K562 (cell line): ENCODE results near the gene TBC1D1. TPM values are rescaled to one million over a fixed set of nuclear protein-coding genes. Genes with fewer than 3 reads are reported as not detected.

ENCODE experiments used
- ATAC-seq: fragments of 200-7000 bp; cut with Tn5 transposase; 3 replicates; pipeline ENCODE4 v1.9.1; 2020; ENCODE audit warnings: moderate library complexity
- BruUV-seq: library from RNA; stranded (reverse); fragments of 400-500 nt; replicated peaks from 2 replicates; lab custom pipeline; 2021; lab: Mats Ljungman, UMichigan
- CTCF ChIA-PET: fragments of 300-600 bp; formaldehyde crosslinking; extraction: SDS; loops from one replicate; lab custom pipeline; 2021; ENCODE audit warnings: low intra/inter-chr PET ratio; lab: Yijun Ruan, JAX
- POLR2A ChIA-PET: fragments of 300-600, 350-650 bp; sonication (Branson Sonifier 250); formaldehyde crosslinking; extraction: SDS; loops from one replicate; lab custom pipeline; 2021; ENCODE audit warnings: antibody characterized with exemption, inconsistent platforms; lab: Yijun Ruan, JAX
- DNase-seq, 4 experiments: peaks; one replicate each; pipeline versions ENCODE4 v3.0.0 to v3.0.0-alpha.2; 2011 to 2018; ENCODE audit warnings: low spot score in 3 of 4, mixed read lengths in 3 of 4; ENCODE audit errors: extremely low read depth in 1 of 4
- FAIRE-seq: peaks from 2 replicates; lab custom pipeline; 2011; peaks lifted over from hg19 to GRCh38; lab: Jason Lieb, UNC
- H2AFZ ChIP-seq: 2 replicates; pipeline ENCODE4 v1.6.0; 2011; ENCODE audit warnings: low read depth, low read length, control low read depth, inconsistent platforms
- H3K27ac ChIP-seq: fragments of 200-600 bp; 3 replicates; pipeline ENCODE4 v1.8.0; 2011; ENCODE audit warnings: low read depth, mild to moderate bottlenecking, control low read depth, inconsistent platforms, low read length, moderate library complexity, mixed read lengths; ENCODE audit errors: extremely low read depth
- H3K27me3 ChIP-seq, 2 experiments: fragments of 300-600 bp in 1 of 2; 2 replicates in 1 of 2; 3 replicates in 1 of 2; pipeline versions ENCODE4 v1.6.0 to v1.8.0; 2011; ENCODE audit warnings: inconsistent platforms in 2 of 2, low read length in 2 of 2, mild to moderate bottlenecking in 1 of 2, mixed read lengths in 1 of 2, moderate library complexity in 1 of 2; ENCODE audit not compliant: control insufficient read depth in 2 of 2, insufficient read depth in 2 of 2
- H3K36me3 ChIP-seq: fragments of 300-600 bp; 3 replicates; pipeline ENCODE4 v1.8.0; 2011; ENCODE audit warnings: mild to moderate bottlenecking, low read length, inconsistent platforms; ENCODE audit not compliant: control insufficient read depth, insufficient read depth
- H3K4me1 ChIP-seq, 2 experiments: fragments of 200-600 bp in 1 of 2; replicated peaks in 1 of 2; 2 replicates in 1 of 2; 3 replicates in 1 of 2; pipeline versions ENCODE4 v1.5.1 to v1.8.0; 2011; ENCODE audit warnings: inconsistent platforms in 2 of 2, low read length in 2 of 2, mild to moderate bottlenecking in 1 of 2, mixed read lengths in 1 of 2, moderate library complexity in 1 of 2; ENCODE audit not compliant: control insufficient read depth in 2 of 2, insufficient read depth in 2 of 2
- H3K4me2 ChIP-seq: 2 replicates; pipeline ENCODE4 v1.6.1; 2011; ENCODE audit warnings: low read length, control low read depth, inconsistent platforms, mixed read lengths; ENCODE audit not compliant: insufficient read depth
- H3K4me3 ChIP-seq: fragments of 200-600 bp; sonication (generic), shearing (Covaris generic); 2 replicates; pipeline ENCODE4 v1.5.1; 2016; ENCODE audit warnings: control low read depth, inconsistent platforms
- H3K79me2 ChIP-seq: fragments of 200-600 bp; 3 replicates; pipeline ENCODE4 v1.8.0; 2011; ENCODE audit warnings: low read length, inconsistent platforms; ENCODE audit not compliant: control insufficient read depth, insufficient read depth
- H3K9ac ChIP-seq, 2 experiments: 2 replicates each; pipeline versions ENCODE4 v1.6.0 to v1.6.1; 2011; ENCODE audit warnings: low read depth in 2 of 2, low read length in 2 of 2, control low read depth in 1 of 2, inconsistent platforms in 1 of 2, mild to moderate bottlenecking in 1 of 2, mixed read lengths in 1 of 2; ENCODE audit not compliant: insufficient read depth in 1 of 2
- H3K9me1 ChIP-seq: one replicate; pipeline ENCODE4 v1.6.0; 2011; ENCODE audit warnings: inconsistent platforms, mild to moderate bottlenecking, low read length, moderate library complexity; ENCODE audit not compliant: control insufficient read depth, insufficient read depth
- H3K9me3 ChIP-seq: replicated peaks from 2 replicates; pipeline ENCODE4 v1.5.1; 2011; ENCODE audit warnings: low read depth, low read length, inconsistent platforms; ENCODE audit not compliant: control insufficient read depth, insufficient read depth
- H4K20me1 ChIP-seq: replicated peaks from 2 replicates; pipeline ENCODE4 v1.6.1; 2011; ENCODE audit warnings: low read length, inconsistent platforms, mixed read lengths; ENCODE audit not compliant: control insufficient read depth, insufficient read depth
- CBFA2T3 ChIP-seq: fragments of 450-650 bp; IDR thresholded peaks from 2 replicates; pipeline ENCODE4 v1.6.1; 2017
- DPF2 ChIP-seq: fragments of 450-650 bp; IDR thresholded peaks from 2 replicates; pipeline ENCODE4 v1.6.1; 2016
- JUN ChIP-seq, 2 experiments: sonication (generic) in 1 of 2; formaldehyde crosslinking in 1 of 2; IDR thresholded peaks; 2 replicates each; pipeline versions ENCODE4 v1.6.1 to v1.8.0; 2012 to 2022; ENCODE audit warnings: borderline replicate concordance in 2 of 2, mild to moderate bottlenecking in 2 of 2, improper control_type of control experiment in 1 of 2, low read depth in 1 of 2, low read length in 1 of 2, missing genetic modification reagents in 1 of 2
- POLR2AphosphoS5 ChIP-seq: IDR thresholded peaks from 2 replicates; pipeline ENCODE4 v1.6.1; 2011; ENCODE audit warnings: mild to moderate bottlenecking, low read depth, low read length, moderate library complexity; ENCODE audit not compliant: control insufficient read depth, insufficient read depth
- PTTG1 ChIP-seq: fragments of 450-650 bp; IDR thresholded peaks from 2 replicates; pipeline ENCODE4 v1.6.1; 2016; ENCODE audit warnings: low read depth, mild to moderate bottlenecking, missing genetic modification characterization, missing compliant biosample characterization
- RFX1 ChIP-seq: fragments of 450-650 bp; IDR thresholded peaks from 2 replicates; pipeline ENCODE4 v1.6.1; 2016; ENCODE audit warnings: mild to moderate bottlenecking, moderate library complexity
- SOX6 ChIP-seq: fragments of 450-650 bp; IDR thresholded peaks from 2 replicates; pipeline ENCODE4 v1.6.1; 2014; ENCODE audit warnings: mild to moderate bottlenecking
- TAF15 ChIP-seq: fragments of 200-400 bp; formaldehyde crosslinking; IDR thresholded peaks from 2 replicates; pipeline ENCODE4 v1.6.1; 2017; ENCODE audit warnings: mild to moderate bottlenecking, low read depth, low read length, moderate library complexity
- ZNF239 ChIP-seq: fragments of 250-450 bp; sonication (Bioruptor Pico); IDR thresholded peaks from 2 replicates; pipeline ENCODE4 v1.4.0; 2020; ENCODE audit warnings: mild to moderate bottlenecking
- ZNF766 ChIP-seq: fragments of 200-800 bp; sonication (Bioruptor generic); conservative IDR thresholded peaks from 2 replicates; pipeline ENCODE4 v1.6.1; 2016; ENCODE audit warnings: missing genetic modification characterization, missing compliant biosample characterization
- WGBS: fragments of 100-300 bp; shearing (Covaris generic); methylation state at CpG from one replicate; pipeline ENCODE4 v1.1.6; 2016; ENCODE audit warnings: low coverage, mixed read lengths; ENCODE audit not compliant: insufficient coverage; ENCODE audit errors: missing lambda C conversion rate; 5-methylcytosine and 5-hydroxymethylcytosine counted together
- in situ Hi-C: fragments of 300-500 bp; cut with MboI; formaldehyde crosslinking; loops from 4 replicates; pipeline ENCODE4 v1.15.0; 2018; ENCODE audit warnings: inconsistent platforms, mixed read lengths
- intact Hi-C: fragments of 100-400 bp; cut with micrococcal nuclease; formaldehyde crosslinking; loops from 2 replicates; pipeline ENCODE4 v1.14.2; 2022
- polyA plus RNA-seq, 8 experiments: library from polyadenylated mRNA; depleted of rRNA in 4 of 8; stranded (reverse) in 5 of 8; unstranded in 3 of 8; fragments of >200 nt; fragmentation: Nextera tagmentation in 2 of 8; fragmentation: Illumina TruSeq in 1 of 8; extraction: Ambion mirVana in 2 of 8; extraction: Trizol in 1 of 8; gene quantifications; 2 replicates each; pipeline versions ENCODE4 v1.2.1 to v1.2.3, GENCODE V29; 2011 to 2014; ENCODE audit warnings: inconsistent platforms in 1 of 8, missing spikeins in 1 of 8
- total RNA-seq, 7 experiments: library from RNA; depleted of rRNA in 6 of 7; stranded (reverse); fragments of >200 nt in 6 of 7; fragmentation: Illumina TruSeq in 2 of 7; extraction: Trizol in 2 of 7; gene quantifications; 2 replicates each; pipeline versions ENCODE4 v1.2.1 to v1.2.3, GENCODE V29; 2011 to 2021; ENCODE audit warnings: low replicate concordance in 1 of 7
- TF ChIP-seq, protein P1 (sequence below): fragments of 450-650 bp; IDR thresholded peaks from 2 replicates; pipeline ENCODE4 v1.6.1; 2016; ENCODE audit warnings: low read depth
- TF ChIP-seq, protein P2 (sequence below): fragments of 200-800 bp; sonication (Bioruptor generic); IDR thresholded peaks from 2 replicates; pipeline ENCODE4 v1.6.1; 2017; ENCODE audit warnings: missing genetic modification characterization, missing compliant biosample characterization

The TBC1D1 gene
- total and polyA plus RNA-seq, 9 of the 15 experiments (the other 6 are each of a cell fraction or from before 2014, with no cell fraction given): 0.59 to 14.2 (median 8.8) TPM

DNA sequence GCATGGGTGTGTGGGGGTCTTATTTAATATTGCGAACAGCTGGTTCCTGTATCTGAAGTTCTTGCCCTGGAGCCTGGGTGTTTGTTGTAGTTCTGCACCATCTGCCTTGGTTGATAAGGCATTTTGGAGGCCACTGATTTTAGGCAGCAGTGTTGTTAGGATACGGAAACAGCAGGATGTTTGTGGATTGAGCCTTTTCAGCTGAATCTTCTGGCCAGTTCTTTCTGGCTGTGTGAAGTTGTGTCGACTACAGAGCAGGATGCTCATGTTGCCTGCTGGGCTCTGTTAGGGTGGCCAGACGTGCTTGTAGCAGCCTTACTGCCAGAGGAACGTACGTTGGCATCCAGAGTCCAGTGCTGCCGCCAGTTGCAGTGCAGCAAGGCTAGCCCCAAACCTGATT is 203.5 kb downstream of the TBC1D1 start:
- H3K27me3 ChIP-seq: peaks cover 0 to 4% of the 10 kb centered on the region in 2 experiments; a peak in 1 of 5 replicates
- FAIRE-seq (peak; percentile 68), ATAC-seq (no peak), DNase-seq (peak in 2 of 4 experiments; percentile 13 to 43)
- in situ Hi-C loops (no loop called here), intact Hi-C loops (no loop called here)
- no peaks in the 10 kb centered on the region; a peak in 1 of 5 replicates for H3K4me1 ChIP-seq
- H3K27ac ChIP-seq: no peak overlapping the region; the same call in 2 of the 3 replicates
- no peaks in the 10 kb centered on the region for H3K36me3 ChIP-seq
- H3K4me2 ChIP-seq: no peak overlapping the region
- no peak overlapping the region for H3K9ac ChIP-seq
- H3K4me3 ChIP-seq: no peak overlapping the region
- BruUV-seq: no TSS peak
- no peaks in the 10 kb centered on the region for H3K9me3 ChIP-seq
- H4K20me1 ChIP-seq: 0 out of 2 replicates have a peak, but pooled peaks cover 3% of the 10 kb centered on the region
- 0% methylated on average over 7 of the region's 7 CpGs for WGBS
- H3K9me1 ChIP-seq: no peaks in the 10 kb centered on the region
- H2AFZ ChIP-seq: no peak overlapping the region
- ChIA-PET CTCF (no interaction called here), POLR2A (interaction anchor here (1.4 kb wide), 1 partner anchor 8 kb away, joined by 4 read pairs; no protein-coding TSS in a partner anchor)
- H3K79me2 ChIP-seq: no peaks in the 10 kb centered on the region
- 0 out of 2 replicates have a peak, but pooled peaks have one; percentile 27 for TF ChIP-seq POLR2AphosphoS5
- TF ChIP-seq, protein P1, sequence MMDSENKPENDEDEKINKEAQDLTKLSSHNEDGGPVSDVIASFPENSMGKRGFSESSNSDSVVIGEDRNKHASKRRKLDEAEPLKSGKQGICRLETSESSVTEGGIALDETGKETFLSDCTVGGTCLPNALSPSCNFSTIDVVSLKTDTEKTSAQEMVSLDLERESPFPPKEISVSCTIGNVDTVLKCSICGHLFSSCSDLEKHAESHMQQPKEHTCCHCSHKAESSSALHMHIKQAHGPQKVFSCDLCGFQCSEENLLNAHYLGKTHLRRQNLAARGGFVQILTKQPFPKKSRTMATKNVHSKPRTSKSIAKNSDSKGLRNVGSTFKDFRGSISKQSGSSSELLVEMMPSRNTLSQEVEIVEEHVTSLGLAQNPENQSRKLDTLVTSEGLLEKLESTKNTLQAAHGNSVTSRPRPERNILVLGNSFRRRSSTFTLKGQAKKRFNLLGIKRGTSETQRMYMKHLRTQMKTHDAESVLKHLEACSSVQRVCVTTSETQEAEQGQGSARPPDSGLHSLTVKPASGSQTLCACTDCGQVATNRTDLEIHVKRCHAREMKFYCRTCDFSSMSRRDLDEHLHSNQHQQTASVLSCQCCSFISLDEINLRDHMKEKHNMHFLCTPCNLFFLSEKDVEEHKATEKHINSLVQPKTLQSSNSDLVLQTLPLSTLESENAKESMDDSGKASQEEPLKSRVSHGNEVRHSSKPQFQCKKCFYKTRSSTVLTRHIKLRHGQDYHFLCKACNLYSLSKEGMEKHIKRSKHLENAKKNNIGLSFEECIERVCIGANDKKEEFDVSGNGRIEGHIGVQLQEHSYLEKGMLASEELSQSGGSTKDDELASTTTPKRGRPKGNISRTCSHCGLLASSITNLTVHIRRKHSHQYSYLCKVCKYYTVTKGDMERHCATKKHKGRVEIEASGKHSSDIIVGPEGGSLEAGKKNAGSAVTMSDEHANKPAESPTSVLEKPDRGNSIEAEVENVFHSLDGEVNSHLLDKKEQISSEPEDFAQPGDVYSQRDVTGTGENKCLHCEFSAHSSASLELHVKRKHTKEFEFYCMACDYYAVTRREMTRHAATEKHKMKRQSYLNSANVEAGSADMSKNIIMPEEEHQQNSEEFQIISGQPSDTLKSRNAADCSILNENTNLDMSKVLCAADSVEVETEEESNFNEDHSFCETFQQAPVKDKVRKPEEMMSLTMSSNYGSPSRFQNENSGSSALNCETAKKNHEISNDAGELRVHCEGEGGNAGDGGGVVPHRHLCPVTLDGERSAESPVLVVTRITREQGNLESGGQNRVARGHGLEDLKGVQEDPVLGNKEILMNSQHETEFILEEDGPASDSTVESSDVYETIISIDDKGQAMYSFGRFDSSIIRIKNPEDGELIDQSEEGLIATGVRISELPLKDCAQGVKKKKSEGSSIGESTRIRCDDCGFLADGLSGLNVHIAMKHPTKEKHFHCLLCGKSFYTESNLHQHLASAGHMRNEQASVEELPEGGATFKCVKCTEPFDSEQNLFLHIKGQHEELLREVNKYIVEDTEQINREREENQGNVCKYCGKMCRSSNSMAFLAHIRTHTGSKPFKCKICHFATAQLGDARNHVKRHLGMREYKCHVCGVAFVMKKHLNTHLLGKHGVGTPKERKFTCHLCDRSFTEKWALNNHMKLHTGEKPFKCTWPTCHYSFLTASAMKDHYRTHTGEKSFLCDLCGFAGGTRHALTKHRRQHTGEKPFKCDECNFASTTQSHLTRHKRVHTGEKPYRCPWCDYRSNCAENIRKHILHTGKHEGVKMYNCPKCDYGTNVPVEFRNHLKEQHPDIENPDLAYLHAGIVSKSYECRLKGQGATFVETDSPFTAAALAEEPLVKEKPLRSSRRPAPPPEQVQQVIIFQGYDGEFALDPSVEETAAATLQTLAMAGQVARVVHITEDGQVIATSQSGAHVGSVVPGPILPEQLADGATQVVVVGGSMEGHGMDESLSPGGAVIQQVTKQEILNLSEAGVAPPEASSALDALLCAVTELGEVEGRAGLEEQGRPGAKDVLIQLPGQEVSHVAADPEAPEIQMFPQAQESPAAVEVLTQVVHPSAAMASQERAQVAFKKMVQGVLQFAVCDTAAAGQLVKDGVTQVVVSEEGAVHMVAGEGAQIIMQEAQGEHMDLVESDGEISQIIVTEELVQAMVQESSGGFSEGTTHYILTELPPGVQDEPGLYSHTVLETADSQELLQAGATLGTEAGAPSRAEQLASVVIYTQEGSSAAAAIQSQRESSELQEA: no peak
- TF ChIP-seq ZNF766: 0 out of 2 replicates have a peak, but pooled peaks have one; percentile 34
- TF ChIP-seq, protein P2, sequence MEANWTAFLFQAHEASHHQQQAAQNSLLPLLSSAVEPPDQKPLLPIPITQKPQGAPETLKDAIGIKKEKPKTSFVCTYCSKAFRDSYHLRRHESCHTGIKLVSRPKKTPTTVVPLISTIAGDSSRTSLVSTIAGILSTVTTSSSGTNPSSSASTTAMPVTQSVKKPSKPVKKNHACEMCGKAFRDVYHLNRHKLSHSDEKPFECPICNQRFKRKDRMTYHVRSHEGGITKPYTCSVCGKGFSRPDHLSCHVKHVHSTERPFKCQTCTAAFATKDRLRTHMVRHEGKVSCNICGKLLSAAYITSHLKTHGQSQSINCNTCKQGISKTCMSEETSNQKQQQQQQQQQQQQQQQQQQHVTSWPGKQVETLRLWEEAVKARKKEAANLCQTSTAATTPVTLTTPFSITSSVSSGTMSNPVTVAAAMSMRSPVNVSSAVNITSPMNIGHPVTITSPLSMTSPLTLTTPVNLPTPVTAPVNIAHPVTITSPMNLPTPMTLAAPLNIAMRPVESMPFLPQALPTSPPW (CRISPR knock-in tag): peak; percentile 32; the same call in 1 of the 2 replicates
- 0 out of 2 replicates have a peak, but pooled peaks have one; percentile 38 for TF ChIP-seq DPF2
- TF ChIP-seq SOX6: peak; percentile 58; the same call in 1 of the 2 replicates
- TF ChIP-seq ZNF239: peak; percentile 17; the same call in 1 of the 2 replicates
- TF ChIP-seq PTTG1 (tag): no peak
- TF ChIP-seq TAF15: no peak
- no peak for TF ChIP-seq JUN (IDR thresholded peaks at IDR 0.05; ENCODE audit: borderline replicate concordance, low read depth, low read length)
- TF ChIP-seq JUN (CRISPR knock-in tag; IDR thresholded peaks at IDR 0.05; ENCODE audit: borderline replicate concordance): no peak
- TF ChIP-seq CBFA2T3: peak; percentile 92
- no peak for TF ChIP-seq RFX1
